Thoracic aorta (tissue), 2 donors: ENCODE results near the gene SYMPK. TPM values are rescaled to one million over a fixed set of nuclear protein-coding genes. Genes with fewer than 3 reads are reported as not detected.

Experiments used
- ATAC-seq: fragments of 150-250 bp; one replicate; pipeline ENCODE4 v1.8.0; 2017; ENCODE audit warnings: low read depth; ENCODE audit not compliant: insufficient number of reproducible peaks, low FRiP score
- DNase-seq: peaks from one replicate; pipeline ENCODE4 v3.0.0-alpha.2; 2020; ENCODE audit warnings: low spot score
- H3K27ac ChIP-seq, 2 donors: fragments of 200-600 bp; sonication (generic); 1 replicate in 1 of 2; 2 replicates in 1 of 2; pipeline ENCODE4 v1.5.1; 2016; ENCODE audit warnings: mild to moderate bottlenecking in 2 of 2, moderate library complexity in 2 of 2
- H3K27me3 ChIP-seq: fragments of 200-600 bp; sonication (generic); replicated peaks from 2 replicates; pipeline ENCODE4 v1.6.0; 2016; ENCODE audit warnings: mild to moderate bottlenecking; ENCODE audit not compliant: insufficient read depth
- H3K36me3 ChIP-seq: fragments of 200-600 bp; sonication (generic); one replicate; pipeline ENCODE4 v1.5.1; 2016
- H3K4me1 ChIP-seq, 2 donors: fragments of 200-600 bp; sonication (generic); 1 replicate in 1 of 2; 2 replicates in 1 of 2; pipeline versions ENCODE4 v1.5.1 to v1.6.0; 2016; ENCODE audit warnings: low read depth in 2 of 2, mild to moderate bottlenecking in 1 of 2; ENCODE audit not compliant: control insufficient read depth in 1 of 2
- H3K4me3 ChIP-seq: fragments of 200-600 bp; sonication (generic); 2 replicates; pipeline ENCODE4 v1.5.1; 2016; ENCODE audit warnings: mild to moderate bottlenecking
- H3K9me3 ChIP-seq: fragments of 200-600 bp; sonication (generic); 2 replicates; pipeline ENCODE4 v1.5.1; 2016
- CTCF ChIP-seq: fragments of 200-600 bp; sonication (generic); IDR thresholded peaks from one replicate; pipeline ENCODE4 v1.5.1; 2019; ENCODE audit warnings: antibody characterized with exemption
- total RNA-seq, 2 donors: library from RNA; depleted of rRNA; stranded (reverse); fragments of >200 nt; gene quantifications; one replicate each; pipeline versions ENCODE4 v1.1.0 to v1.2.3, GENCODE V29; 2016

The SYMPK gene
- total RNA-seq, 2 donors from 2014 or later: 48.8 to 84.7 TPM

GRCh38 chr19:45824041-45824471 is 38.9 kb downstream of the SYMPK start:
- H3K4me3 ChIP-seq: no peak overlapping the region
- H3K9me3 ChIP-seq: no peaks in the 10 kb centered on the region
- no peak for ATAC-seq
- no peaks in the 10 kb centered on the region for H3K4me1 ChIP-seq
- DNase-seq: no peak
- peaks cover 69% of the 10 kb centered on the region for H3K36me3 ChIP-seq
- no peaks in the 10 kb centered on the region for H3K27me3 ChIP-seq
- no peak for TF ChIP-seq CTCF
- no peak overlapping the region for H3K27ac ChIP-seq

GRCh38 chr19:45823182-45823581 is 39.8 kb downstream of the SYMPK start:
- no peak overlapping the region for H3K4me3 ChIP-seq
- no peaks in the 10 kb centered on the region for H3K9me3 ChIP-seq
- no peak for ATAC-seq
- H3K27me3 ChIP-seq: no peaks in the 10 kb centered on the region
- H3K4me1 ChIP-seq: no peaks in the 10 kb centered on the region
- no peak for DNase-seq
- no peak for TF ChIP-seq CTCF
- H3K36me3 ChIP-seq: peaks cover 60% of the 10 kb centered on the region
- no peak overlapping the region for H3K27ac ChIP-seq

- no peaks in the 10 kb centered on the region for H3K4me1 ChIP-seq
- DNase-seq (no peak), ATAC-seq (no peak)
- TF ChIP-seq CTCF: no peak
- no peak overlapping the region for H3K27ac ChIP-seq
- H3K36me3 ChIP-seq: peaks cover 55% of the 10 kb centered on the region
- no peaks in the 10 kb centered on the region for H3K27me3 ChIP-seq
- no peaks in the 10 kb centered on the region for H3K9me3 ChIP-seq
- H3K4me3 ChIP-seq: no peak overlapping the region
These were observed 40.2 kb downstream of the SYMPK start for GRCh38 chr19:45822716-45823115.

GRCh38 chr19:45821570-45821969 is 41.4 kb downstream of the SYMPK start:
- Histone ChIP-seq H3K4me1 (no peaks in the 10 kb centered on the region), H3K27me3 (no peaks in the 10 kb centered on the region), H3K27ac (no peak overlapping the region), H3K4me3 (no peak overlapping the region), H3K9me3 (no peaks in the 10 kb centered on the region), H3K36me3 (peaks cover 44% of the 10 kb centered on the region)
- ATAC-seq (no peak), DNase-seq (no peak)
- TF ChIP-seq CTCF: no peak

- Histone ChIP-seq H3K4me3 (no peak overlapping the region), H3K27me3 (no peaks in the 10 kb centered on the region), H3K9me3 (no peaks in the 10 kb centered on the region), H3K36me3 (peaks cover 39% of the 10 kb centered on the region), H3K4me1 (peaks cover 0 to under 1% of the 10 kb centered on the region in 2 donors), H3K27ac (no peak overlapping the region)
- ATAC-seq: no peak
- no peak for TF ChIP-seq CTCF
- DNase-seq: no peak
These were observed 41.8 kb downstream of the SYMPK start for GRCh38 chr19:45821103-45821521.
